Activated CD4-positive, alpha-beta T cell treated with anti-CD3 and anti-CD28 coated beads, Interleukin-2, Interleukin-6, amounts not matched to agents 100 ng/mL and 50 ng/mL, durations not matched to agents 16 hours and 8 hours (primary cell): Measurements from ENCODE around the gene SLC25A34.

Experiments
- DNase-seq: peaks from one replicate; pipeline ENCODE4 v3.0.0-alpha.2; 2020

Gene SLC25A34

DNA sequence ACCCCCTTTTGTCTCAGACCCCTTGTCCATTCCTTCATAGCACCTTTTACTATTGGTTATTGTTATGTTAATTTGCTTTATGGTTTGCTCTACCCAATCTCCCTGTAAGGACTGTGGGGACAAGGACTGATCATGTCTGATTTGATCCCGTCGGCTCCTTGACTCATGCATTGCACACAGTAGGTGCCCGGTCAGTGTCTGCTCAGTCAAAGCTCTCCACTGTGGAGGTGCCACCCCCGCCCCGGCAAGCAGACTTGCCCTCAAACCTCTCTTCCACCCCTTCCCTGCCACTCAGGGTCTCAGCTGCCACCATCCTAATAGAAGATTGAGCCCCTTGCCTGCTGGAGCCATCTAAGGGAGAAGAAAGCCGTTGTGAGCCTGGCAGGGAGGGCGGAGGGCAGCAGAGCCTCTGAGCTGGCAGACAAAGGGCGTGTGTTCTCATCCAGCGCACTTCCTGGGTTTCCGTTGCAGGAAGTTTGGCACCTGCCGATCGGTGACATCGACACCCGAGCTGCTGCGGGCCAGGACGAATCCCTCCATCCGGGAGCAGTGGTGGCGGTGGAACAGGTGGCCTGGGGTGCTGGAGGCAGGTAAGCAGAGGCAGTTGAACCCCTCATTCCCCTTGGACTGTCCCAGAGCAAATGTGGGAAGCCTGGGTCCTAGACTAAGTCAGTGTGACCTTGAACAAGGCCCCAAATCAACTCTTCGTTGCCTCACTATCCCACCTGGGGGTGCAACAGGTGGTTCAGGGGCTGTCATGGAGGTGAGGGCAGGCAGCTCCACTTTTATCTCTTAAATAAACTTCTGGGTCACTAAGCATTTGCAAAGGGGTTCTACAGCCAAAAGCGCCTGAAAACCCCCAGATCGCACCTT lies 20.3 kb downstream of the SLC25A34 start:
- no peak for DNase-seq

- no peak for DNase-seq
Observed at GRCh38 chr1:15757016-15757543, 21.0 kb downstream of the SLC25A34 start.

DNA sequence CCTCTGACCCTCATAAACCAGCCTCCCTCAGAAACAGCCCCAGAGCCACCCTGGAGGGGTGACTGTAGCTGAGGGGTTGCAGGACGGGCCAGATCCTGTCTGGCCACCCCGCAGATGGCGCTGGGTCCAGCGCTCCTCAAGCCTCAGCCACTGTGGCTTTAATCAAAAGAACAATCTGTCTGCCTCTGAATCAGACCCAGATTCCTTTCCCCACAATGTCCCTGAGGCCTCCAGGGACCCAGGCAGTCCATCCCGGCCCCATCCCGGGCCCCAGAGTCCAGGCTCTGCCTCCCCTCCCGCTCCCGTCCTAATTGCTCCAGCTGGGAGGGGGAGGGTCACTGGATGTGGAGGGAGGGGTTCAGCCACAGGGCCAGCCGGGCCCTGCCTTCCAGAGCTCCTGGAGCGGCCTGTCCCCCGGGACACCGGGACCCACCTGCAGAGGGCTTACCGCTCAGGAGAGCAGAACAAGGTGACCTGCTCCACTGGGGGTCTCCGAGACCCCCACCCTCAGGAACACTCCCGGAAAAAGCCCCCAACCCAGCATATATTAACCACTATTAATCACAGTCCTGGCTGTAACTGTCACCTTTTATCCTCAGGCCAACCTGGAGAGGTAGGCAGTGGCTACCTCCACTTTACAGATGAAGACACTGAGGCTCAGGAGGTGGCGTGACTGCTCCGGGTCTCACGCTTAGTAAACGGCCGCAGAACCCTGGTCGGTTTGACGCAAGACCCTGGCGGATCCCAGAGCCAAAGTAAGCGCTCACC lies 21.7 kb downstream of the SLC25A34 start:
- no peak for DNase-seq

- no peak for DNase-seq
Observed at GRCh38 chr1:15758343-15758931, 22.4 kb downstream of the SLC25A34 start, which contains the start of gene FBLIM1. FBLIM1 (plus strand) TSS chr1:15758795; CDS start chr1:15764984, 6,189 bp downstream.

DNA sequence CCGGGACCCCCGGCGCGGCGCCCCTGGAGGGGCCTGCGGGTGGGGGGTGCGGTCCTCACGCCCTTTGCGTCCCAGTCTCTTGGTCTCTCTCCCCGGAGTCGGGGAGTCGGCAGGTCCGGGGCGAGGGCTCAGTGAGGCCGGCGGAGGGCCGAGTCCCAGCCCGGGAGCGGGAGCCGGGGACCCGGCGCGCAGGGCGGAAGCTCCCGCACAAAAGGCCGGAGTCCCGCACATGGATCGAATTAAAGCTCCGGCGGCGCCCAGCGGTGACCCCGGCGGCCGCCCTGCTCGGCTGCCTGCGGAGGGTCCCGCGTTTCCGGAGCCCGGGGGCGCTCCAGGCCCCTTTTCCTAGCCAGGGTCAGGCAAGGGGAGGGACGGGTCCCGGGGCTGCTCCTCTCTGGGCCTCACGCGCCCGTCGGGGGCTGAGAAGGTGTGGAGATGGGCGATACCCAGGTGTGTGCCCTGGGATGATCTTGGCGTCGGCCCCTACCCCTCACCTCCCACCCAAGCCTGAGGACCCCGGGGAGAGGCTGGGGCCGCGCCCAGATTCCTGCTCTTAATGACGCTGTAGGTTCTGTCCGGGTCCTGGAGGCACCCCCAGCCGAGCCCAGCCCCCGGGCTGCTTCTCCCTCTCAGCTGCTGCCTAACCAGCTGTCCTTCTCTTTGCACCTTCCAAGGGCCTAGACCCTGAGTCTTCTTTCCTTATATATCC lies 23.0 kb downstream of the SLC25A34 start:
- DNase-seq, result no peak

- no peak for DNase-seq
Observed at GRCh38 chr1:15760520-15761211, 24.6 kb downstream of the SLC25A34 start.

DNA sequence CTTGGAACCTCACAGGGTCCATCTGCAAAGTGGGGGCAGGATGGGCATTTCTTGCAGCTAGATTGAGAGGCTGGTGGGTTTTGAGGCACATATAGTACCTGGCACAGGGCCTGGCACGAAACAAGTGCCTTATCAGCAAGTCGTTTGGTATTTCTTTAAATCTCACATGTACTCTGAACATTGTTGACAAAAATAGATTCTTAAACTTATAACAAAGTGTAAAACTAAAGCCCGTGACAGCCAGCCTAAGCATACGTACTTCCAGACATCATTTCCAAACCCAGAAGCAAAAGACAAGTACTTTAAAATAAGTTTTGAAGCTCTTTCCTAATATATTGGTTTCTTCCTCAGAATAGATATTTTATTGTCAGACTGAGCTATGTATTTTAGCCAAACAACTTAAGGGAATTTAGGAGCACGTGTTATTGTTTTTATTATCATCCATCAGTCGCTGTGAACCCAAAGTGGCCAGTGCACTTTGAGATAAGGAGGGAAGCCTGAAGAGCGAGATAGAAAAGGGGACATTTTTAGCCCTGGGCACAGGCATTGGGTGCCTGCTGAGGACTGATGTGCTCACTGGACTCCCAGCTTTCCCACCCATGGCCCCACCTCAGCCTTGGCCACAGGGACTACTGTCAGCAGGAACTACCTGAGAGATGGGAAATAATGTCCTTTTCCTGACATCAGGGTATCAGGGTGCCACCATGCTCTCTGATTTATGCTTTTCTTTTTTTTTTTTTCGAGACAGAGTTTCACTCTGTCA lies 25.5 kb downstream of the SLC25A34 start:
- DNase-seq, result no peak

DNA sequence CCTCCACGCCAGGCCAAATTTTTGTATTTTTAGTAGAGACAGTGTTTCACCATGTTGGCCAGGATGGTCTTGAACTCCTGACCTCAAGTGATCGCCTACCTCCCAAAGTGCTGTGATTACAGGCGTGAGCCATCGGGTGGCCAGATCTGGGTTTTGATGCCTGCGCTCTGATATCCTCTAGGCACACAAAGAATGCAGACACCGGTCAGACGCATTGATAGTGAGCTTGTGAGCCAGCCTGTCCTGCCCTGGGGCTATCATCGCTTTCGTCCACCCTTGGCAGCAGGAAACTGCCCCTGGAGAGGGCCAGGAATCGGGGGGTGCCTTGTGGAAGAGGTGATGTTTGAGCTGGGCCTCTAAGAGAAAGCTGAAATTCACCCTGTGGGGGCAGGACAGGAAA lies 26.5 kb downstream of the SLC25A34 start:
- DNase-seq, result no peak

DNA sequence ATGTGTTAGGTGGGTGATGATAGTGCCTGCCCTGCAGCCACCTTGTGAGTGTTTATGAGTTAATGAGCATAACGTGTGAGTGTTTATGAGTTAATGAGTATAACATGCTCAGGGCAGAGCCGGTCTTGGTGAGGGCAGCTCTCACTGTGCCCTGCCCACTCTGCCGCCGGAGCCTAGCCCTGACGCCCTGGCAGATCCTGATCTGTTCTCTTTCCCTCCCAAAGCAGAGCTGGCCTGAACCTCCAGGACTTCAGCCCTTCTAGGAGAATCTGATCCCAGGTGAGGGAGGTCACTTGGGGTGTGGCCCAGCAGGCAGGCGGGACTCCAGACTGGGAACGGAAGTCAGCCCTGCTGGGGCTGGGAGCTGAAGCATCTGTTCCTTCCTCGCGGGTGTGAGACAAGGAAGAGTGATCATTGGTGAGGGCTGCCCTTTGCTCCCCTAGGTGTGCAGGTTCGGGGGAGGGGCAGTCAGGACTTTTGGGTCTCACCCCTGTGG lies 28.3 kb downstream of the SLC25A34 start:
- DNase-seq, result no peak

DNA sequence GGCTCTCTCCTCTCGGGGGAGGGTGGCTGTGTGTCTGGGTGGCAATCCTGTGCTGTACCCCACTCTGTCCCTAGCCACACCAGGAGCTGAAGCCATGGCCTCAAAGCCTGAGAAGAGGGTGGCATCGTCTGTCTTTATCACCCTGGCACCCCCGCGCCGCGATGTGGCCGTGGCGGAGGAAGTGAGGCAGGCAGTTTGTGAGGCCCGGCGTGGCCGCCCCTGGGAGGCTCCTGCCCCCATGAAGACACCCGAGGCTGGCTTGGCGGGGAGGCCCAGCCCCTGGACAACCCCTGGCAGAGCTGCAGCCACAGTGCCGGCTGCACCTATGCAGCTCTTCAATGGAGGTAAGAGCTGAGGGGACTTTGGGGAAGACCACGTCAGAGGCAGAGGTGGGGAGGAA lies 28.8 kb downstream of the SLC25A34 start:
- DNase-seq, result no peak

DNA sequence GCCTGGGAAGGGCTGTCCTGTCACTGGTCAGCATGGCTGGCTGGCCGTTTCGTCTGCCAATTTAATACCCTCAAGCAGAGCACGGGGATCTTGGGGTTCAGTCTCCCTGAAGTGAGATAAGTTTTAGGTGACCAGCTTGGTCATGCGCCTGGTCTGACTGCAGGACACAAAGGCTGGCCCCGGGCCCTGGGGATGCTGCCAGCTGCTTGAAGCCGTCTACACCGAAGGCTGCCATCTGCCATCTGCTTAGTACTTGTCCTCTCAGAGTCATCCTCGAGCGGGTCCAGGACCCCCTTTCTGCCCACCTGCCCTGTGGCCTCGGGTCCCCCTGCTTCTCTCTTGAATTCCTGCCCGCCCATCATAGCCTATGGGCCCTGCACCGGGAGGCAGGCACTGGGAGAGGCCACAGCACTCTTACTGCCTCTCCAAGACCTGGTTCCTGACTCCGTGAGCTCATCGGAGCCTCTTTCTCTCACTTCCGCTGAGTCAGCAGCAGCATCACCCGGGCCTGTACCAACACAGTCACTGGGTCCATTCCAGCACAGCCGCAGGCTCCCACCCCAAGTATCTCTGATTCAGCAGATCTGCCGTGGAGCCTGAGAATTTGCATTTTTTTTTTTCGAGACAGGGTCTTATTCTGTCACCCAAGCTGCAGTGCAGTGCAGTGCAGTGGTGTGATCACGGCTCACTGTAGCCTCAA lies 29.6 kb downstream of the SLC25A34 start:
- DNase-seq, result no peak

DNA sequence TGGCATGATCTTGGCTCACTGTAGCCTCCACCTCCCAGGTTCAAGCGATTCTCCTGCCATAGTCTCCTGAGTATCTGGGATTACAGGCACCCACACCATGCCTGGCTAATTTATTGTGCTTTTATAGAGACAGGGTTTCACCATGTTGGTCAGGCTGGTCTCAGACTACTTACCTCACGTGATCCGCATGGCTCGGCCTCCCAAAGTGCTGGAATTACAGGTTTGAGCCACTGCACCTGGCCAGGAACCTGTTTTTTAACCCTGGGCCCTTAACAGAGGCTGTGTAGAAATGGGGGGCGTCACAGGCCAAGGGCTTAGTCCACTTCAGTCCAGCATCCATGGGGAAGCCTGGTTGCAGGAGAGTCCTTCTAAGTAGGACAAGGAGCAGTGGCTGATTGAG lies 31.9 kb downstream of the SLC25A34 start:
- no peak for DNase-seq

GRCh38 chr1:15768388-15768787 lies 32.3 kb downstream of the SLC25A34 start:
- no peak for DNase-seq

GRCh38 chr1:15770313-15770962 lies 34.4 kb downstream of the SLC25A34 start:
- no peak for DNase-seq

GRCh38 chr1:15771836-15772515 lies 35.9 kb downstream of the SLC25A34 start:
- no peak for DNase-seq

- DNase-seq, result no peak
Observed at GRCh38 chr1:15775706-15776105, 39.6 kb downstream of the SLC25A34 start.

- DNase-seq, result no peak
Observed at GRCh38 chr1:15777909-15778707, 42.0 kb downstream of the SLC25A34 start.

GRCh38 chr1:15785683-15786082 lies 49.6 kb downstream of the SLC25A34 start:
- no peak for DNase-seq
